ENCODE measurements around the gene ANKS1B.

ANKS1B gene

GRCh38 chr12:99005601-99006000 is 979.1 kb downstream of the ANKS1B start:
- TF ChIP-seq ESRRG (CRISPR knock-in tag; IDR thresholded peaks at IDR 0.05), result no peak
- no peak for ATAC-seq

GRCh38 chr12:99004799-99005466 is 979.8 kb downstream of the ANKS1B start:
- no peak for TF ChIP-seq CREB5 (CRISPR knock-in tag; IDR thresholded peaks at IDR 0.05; ENCODE audit: low read depth)
- no peak for TF ChIP-seq ZFP30 (CRISPR knock-in tag; IDR thresholded peaks at IDR 0.05)
- no peak for TF ChIP-seq PATZ1 (CRISPR knock-in tag; IDR thresholded peaks at IDR 0.05; ENCODE audit: borderline replicate concordance)
- no peak for TF ChIP-seq RARB (CRISPR knock-in tag; IDR thresholded peaks at IDR 0.05)
- no peak for TF ChIP-seq ARNTL (CRISPR knock-in tag; IDR thresholded peaks at IDR 0.05; ENCODE audit: borderline replicate concordance, low read depth)
- no peak for TF ChIP-seq ZNF8 (CRISPR knock-in tag; IDR thresholded peaks at IDR 0.05)
- no peak for TF ChIP-seq BACH2 (CRISPR knock-in tag; IDR thresholded peaks at IDR 0.05; ENCODE audit: borderline replicate concordance)
- ATAC-seq, result no peak

- TF ChIP-seq GLIS3 (CRISPR knock-in tag; IDR thresholded peaks at IDR 0.05) (no peak), PPARA (CRISPR knock-in tag; IDR thresholded peaks at IDR 0.05; ENCODE audit: borderline replicate concordance) (no peak), SNAI2 (CRISPR knock-in tag; IDR thresholded peaks at IDR 0.05) (no peak), ZNF565 (CRISPR knock-in tag; conservative IDR thresholded peaks at IDR 0.05; ENCODE audit: low read depth) (no peak), TCF4 (CRISPR knock-in tag; IDR thresholded peaks at IDR 0.05; ENCODE audit: borderline replicate concordance) (no peak), CSDC2 (CRISPR knock-in tag; IDR thresholded peaks at IDR 0.05) (no peak), ESRRG (CRISPR knock-in tag; IDR thresholded peaks at IDR 0.05) (no peak), ZFP3 (CRISPR knock-in tag; IDR thresholded peaks at IDR 0.05) (no peak), ZFP30 (CRISPR knock-in tag; IDR thresholded peaks at IDR 0.05) (no peak), PATZ1 (CRISPR knock-in tag; IDR thresholded peaks at IDR 0.05; ENCODE audit: borderline replicate concordance) (no peak), OSR1 (CRISPR knock-in tag; IDR thresholded peaks at IDR 0.05) (no peak), RARB (CRISPR knock-in tag; IDR thresholded peaks at IDR 0.05) (no peak), ISL1 (CRISPR knock-in tag; IDR thresholded peaks at IDR 0.05) (no peak)
- no peak for ATAC-seq
Observed at GRCh38 chr12:99002731-99003130, 982.0 kb downstream of the ANKS1B start.

- no peak for ATAC-seq
Observed at GRCh38 chr12:99002156-99002555, 982.6 kb downstream of the ANKS1B start.

More at GRCh38 chr12:99002156-99002555, 982.6 kb downstream of the ANKS1B start:
- no peak for TF ChIP-seq PPARA (CRISPR knock-in tag; IDR thresholded peaks at IDR 0.05; ENCODE audit: borderline replicate concordance)
- no peak for TF ChIP-seq CSDC2 (CRISPR knock-in tag; IDR thresholded peaks at IDR 0.05)
- TF ChIP-seq POU6F1 (CRISPR knock-in tag; IDR thresholded peaks at IDR 0.05; ENCODE audit: borderline replicate concordance, low read depth), result no peak
- no peak for TF ChIP-seq ZC3H10 (CRISPR knock-in tag; IDR thresholded peaks at IDR 0.05)
- TF ChIP-seq ZNF70 (CRISPR knock-in tag; IDR thresholded peaks at IDR 0.05), result no peak
- no peak for TF ChIP-seq ZNF565 (CRISPR knock-in tag; conservative IDR thresholded peaks at IDR 0.05; ENCODE audit: low read depth)
- TF ChIP-seq BACH2 (CRISPR knock-in tag; IDR thresholded peaks at IDR 0.05; ENCODE audit: borderline replicate concordance), result no peak
- TF ChIP-seq TCF4 (CRISPR knock-in tag; IDR thresholded peaks at IDR 0.05; ENCODE audit: borderline replicate concordance), result no peak
- TF ChIP-seq ZNF8 (CRISPR knock-in tag; IDR thresholded peaks at IDR 0.05), result no peak
- TF ChIP-seq ISL1 (CRISPR knock-in tag; IDR thresholded peaks at IDR 0.05), result no peak
- no peak for TF ChIP-seq GLIS3 (CRISPR knock-in tag; IDR thresholded peaks at IDR 0.05)
- TF ChIP-seq RARB (CRISPR knock-in tag; IDR thresholded peaks at IDR 0.05), result no peak
- TF ChIP-seq ESRRG (CRISPR knock-in tag; IDR thresholded peaks at IDR 0.05), result no peak
- TF ChIP-seq CREB5 (CRISPR knock-in tag; IDR thresholded peaks at IDR 0.05; ENCODE audit: low read depth), result no peak
- TF ChIP-seq TOX (CRISPR knock-in tag; IDR thresholded peaks at IDR 0.05; ENCODE audit: borderline replicate concordance), result no peak
- no peak for TF ChIP-seq CSRNP3 (CRISPR knock-in tag; IDR thresholded peaks at IDR 0.05)
